ENCODE results near the gene ZMYND10. TPM values are rescaled to one million over a fixed set of nuclear protein-coding genes. Genes with fewer than 3 reads are reported as not detected.

Gene ZMYND10
- total RNA-seq, 2 experiments from 2014 or later = 1.7 to 2.8 TPM

GRCh38 chr3:50350213-50350526 lies 4.6 kb upstream of the ZMYND10 start:
- CTCF ChIA-PET (ENCODE audit: unreplicated experiment) = interaction anchor here (0.6 to 1.0 kb wide), 2 partner anchors 11 to 12 kb away, joined by 4 to 5 read pairs; no protein-coding TSS in a partner anchor
- POLR2A ChIA-PET = interaction anchor here (0.6 to 2.1 kb wide), 9 partner anchors 9 to 409 kb away, joined by 3 to 22 read pairs (median 6); partner anchors contain the start of genes RASSF1 and TMEM115
- Histone ChIP-seq H3K36me3 (ENCODE audit: insufficient read depth, low read length) (peaks cover 34% of the 10 kb centered on the region), H3K4me3 (ENCODE audit: low read depth, low read length, poor library complexity, severe bottlenecking) (peak overlapping the region; percentile 77), H3K9me3 (ENCODE audit: low read length) (no peaks in the 10 kb centered on the region), H3K4me2 (ENCODE audit: low read length) (peak overlapping the region; percentile 92), H2AFZ (ENCODE audit: low read length) (peak overlapping the region; percentile 69; the same call in 1 of the 2 replicates), H3K9me2 (ENCODE audit: insufficient read depth, low read length) (no peaks in the 10 kb centered on the region), H4K20me1 (ENCODE audit: insufficient read depth, low read length) (no peaks in the 10 kb centered on the region), H3K4me1 (ENCODE audit: insufficient read depth, low read length, poor library complexity, severe bottlenecking) (peaks cover 31% of the 10 kb centered on the region), H3K27ac (ENCODE audit: low read depth, low read length, poor library complexity, severe bottlenecking) (peak overlapping the region; percentile 63), H3K79me2 (ENCODE audit: insufficient read depth, low read depth, low read length) (peaks cover 8% of the 10 kb centered on the region; the same call in 1 of the 2 replicates)
- no peak for TF ChIP-seq EZH2phosphoT487 (IDR thresholded peaks at IDR 0.05; ENCODE audit: borderline replicate concordance, low read depth, low read length)
- TF ChIP-seq CTCF (conservative IDR thresholded peaks at IDR 0.05; ENCODE audit: low read length) = no peak
- intact Hi-C loops (cut with micrococcal nuclease; ENCODE audit: unreplicated experiment) = loop anchor here (5.0 kb wide), 1 partner anchor 217 kb away; the partner anchor contains the start of genes C3orf18 and HEMK1
- no peak for DNase-seq (ENCODE audit: low spot score)
- no TSS peak for BruUV-seq (replicated peaks)

- peak; percentile 80 for DNase-seq (ENCODE audit: low spot score)
- Histone ChIP-seq H3K9me3 (ENCODE audit: low read length) (no peaks in the 10 kb centered on the region), H4K20me1 (ENCODE audit: insufficient read depth, low read length) (no peaks in the 10 kb centered on the region), H3K4me1 (ENCODE audit: insufficient read depth, low read length, poor library complexity, severe bottlenecking) (peaks cover 33% of the 10 kb centered on the region), H3K9me2 (ENCODE audit: insufficient read depth, low read length) (no peaks in the 10 kb centered on the region), H3K27ac (ENCODE audit: low read depth, low read length, poor library complexity, severe bottlenecking) (no peak overlapping the region), H2AFZ (ENCODE audit: low read length) (no peak overlapping the region), H3K36me3 (ENCODE audit: insufficient read depth, low read length) (peaks cover 9% of the 10 kb centered on the region; the same call in 1 of the 2 replicates), H3K79me2 (ENCODE audit: insufficient read depth, low read depth, low read length) (peaks cover 8% of the 10 kb centered on the region; the same call in 1 of the 2 replicates), H3K4me3 (ENCODE audit: low read depth, low read length, poor library complexity, severe bottlenecking) (no peak overlapping the region), H3K4me2 (ENCODE audit: low read length) (no peak overlapping the region)
- BruUV-seq (replicated peaks) = no TSS peak
- intact Hi-C loops (cut with micrococcal nuclease; ENCODE audit: unreplicated experiment) = loop anchor here (1.0 to 2.0 kb wide), 2 partner anchors 41 to 196 kb away; no protein-coding TSS in a partner anchor
- TF ChIP-seq CTCF (conservative IDR thresholded peaks at IDR 0.05; ENCODE audit: low read length) (peak; percentile 81), EZH2phosphoT487 (IDR thresholded peaks at IDR 0.05; ENCODE audit: borderline replicate concordance, low read depth, low read length) (no peak)
- CTCF ChIA-PET (ENCODE audit: unreplicated experiment) = interaction anchor here (1.0 kb wide), 1 partner anchor 9 kb away, joined by 3 read pairs; no protein-coding TSS in a partner anchor
- POLR2A ChIA-PET = interaction anchor here (0.9 to 2.0 kb wide), 2 partner anchors 10 to 11 kb away, joined by 4 to 8 read pairs; no protein-coding TSS in a partner anchor
Observed at GRCh38 chr3:50347187-50347813, 1.8 kb upstream of the ZMYND10 start.

- Histone ChIP-seq H3K27ac (ENCODE audit: low read depth, low read length, poor library complexity, severe bottlenecking) (no peak overlapping the region), H3K9me3 (ENCODE audit: low read length) (no peaks in the 10 kb centered on the region), H3K4me3 (ENCODE audit: low read depth, low read length, poor library complexity, severe bottlenecking) (peak overlapping the region; percentile 47), H3K4me2 (ENCODE audit: low read length) (peak overlapping the region; percentile 73), H4K20me1 (ENCODE audit: insufficient read depth, low read length) (no peaks in the 10 kb centered on the region), H3K4me1 (ENCODE audit: insufficient read depth, low read length, poor library complexity, severe bottlenecking) (peaks cover 32% of the 10 kb centered on the region), H2AFZ (ENCODE audit: low read length) (no peak overlapping the region), H3K79me2 (ENCODE audit: insufficient read depth, low read depth, low read length) (peaks cover 7% of the 10 kb centered on the region; the same call in 1 of the 2 replicates), H3K36me3 (ENCODE audit: insufficient read depth, low read length) (peaks cover 9% of the 10 kb centered on the region; the same call in 1 of the 2 replicates), H3K9me2 (ENCODE audit: insufficient read depth, low read length) (no peaks in the 10 kb centered on the region)
- POLR2A ChIA-PET = interaction anchor here (0.6 kb wide), 1 partner anchor 337 kb away, joined by 3 read pairs; no protein-coding TSS in a partner anchor
- intact Hi-C loops (cut with micrococcal nuclease; ENCODE audit: unreplicated experiment) = no loop called here
- DNase-seq (ENCODE audit: low spot score) = no peak
- CTCF ChIA-PET (ENCODE audit: unreplicated experiment) = no interaction called here
- no peak for TF ChIP-seq CTCF (conservative IDR thresholded peaks at IDR 0.05; ENCODE audit: low read length)
- no peak for TF ChIP-seq EZH2phosphoT487 (IDR thresholded peaks at IDR 0.05; ENCODE audit: borderline replicate concordance, low read depth, low read length)
- no TSS peak for BruUV-seq (replicated peaks)
Observed at GRCh38 chr3:50345008-50345407, 524 bp downstream of the ZMYND10 start.

All from OCI-LY7 (cell line).